GM21360 (cell line): ENCODE results near the gene MGRN1.
"Not testable (repeated sequence)": the region's sequence is repeated elsewhere in the genome, so short reads cannot be mapped to it uniquely, and the experiment has no call there.

Source experiments
- ATAC-seq: cut with Tn5 transposase; IDR thresholded peaks from one replicate; pipeline ENCODE4 v1.9.1; 2021; ENCODE audit warnings: mild to moderate bottlenecking, moderate library complexity; ENCODE audit not compliant: unreplicated experiment

The MGRN1 gene

GRCh38 chr16:4726616-4727015, 102.0 kb downstream of the MGRN1 start:
- ATAC-seq: no peak

GRCh38 chr16:4728676-4729075, 104.0 kb downstream of the MGRN1 start:
- ATAC-seq: no peak

- no peak for ATAC-seq
Observed at GRCh38 chr16:4729876-4730275, 105.2 kb downstream of the MGRN1 start.

DNA sequence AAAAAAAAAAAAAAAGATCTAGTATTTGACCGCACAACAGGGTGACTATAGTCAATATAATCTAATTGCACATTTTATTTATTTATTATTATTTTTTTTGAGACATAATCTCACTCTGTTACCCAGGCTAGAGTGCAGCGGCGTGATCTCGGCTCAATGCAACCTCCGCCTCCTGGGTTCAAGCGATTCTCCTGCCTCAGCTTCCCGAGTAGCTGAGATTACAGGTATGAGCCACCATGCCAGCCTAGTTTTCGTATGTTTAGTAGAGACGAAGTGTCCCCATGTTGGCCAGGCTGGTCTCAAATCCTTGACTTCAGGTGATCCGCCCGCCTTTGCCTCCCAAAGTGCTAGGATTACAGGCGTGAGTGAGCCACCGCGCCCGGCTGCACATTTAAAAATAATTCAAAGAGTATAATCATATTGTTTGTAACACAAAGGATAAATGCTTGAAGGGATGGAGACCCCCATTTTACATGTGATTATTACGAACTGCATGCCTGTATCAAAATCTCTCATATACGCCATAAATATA, 108.7 kb downstream of the MGRN1 start:
- no peak for ATAC-seq

DNA sequence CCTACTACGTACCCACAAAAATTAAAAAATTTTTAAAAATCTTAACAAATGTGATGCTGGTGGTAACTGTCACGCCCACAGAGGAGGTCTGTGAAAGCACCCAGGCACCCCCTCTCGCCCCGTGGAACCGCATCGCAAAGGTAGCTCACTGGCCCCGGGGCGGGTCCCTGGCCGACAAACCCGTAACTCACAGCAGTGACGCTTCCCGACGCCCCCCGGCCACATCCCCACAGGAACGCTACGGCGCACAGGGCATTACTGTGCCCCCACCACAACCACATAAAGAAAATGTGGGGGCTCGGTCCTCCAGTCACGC, 109.1 kb downstream of the MGRN1 start:
- ATAC-seq: no peak

- peak; percentile 62 for ATAC-seq
Observed at GRCh38 chr16:4734063-4734729, 109.6 kb downstream of the MGRN1 start, which contains the start of the genes ANKS3 and DNAAF8. Gene ANKS3 (minus strand): TSS chr16:4734271. CDS start chr16:4730149, 4,122 bp downstream. Gene DNAAF8 (plus strand): TSS chr16:4734537. CDS start chr16:4736515, 1,978 bp downstream.

GRCh38 chr16:4734730-4735535, 110.3 kb downstream of the MGRN1 start:
- ATAC-seq: peak; percentile 54

DNA sequence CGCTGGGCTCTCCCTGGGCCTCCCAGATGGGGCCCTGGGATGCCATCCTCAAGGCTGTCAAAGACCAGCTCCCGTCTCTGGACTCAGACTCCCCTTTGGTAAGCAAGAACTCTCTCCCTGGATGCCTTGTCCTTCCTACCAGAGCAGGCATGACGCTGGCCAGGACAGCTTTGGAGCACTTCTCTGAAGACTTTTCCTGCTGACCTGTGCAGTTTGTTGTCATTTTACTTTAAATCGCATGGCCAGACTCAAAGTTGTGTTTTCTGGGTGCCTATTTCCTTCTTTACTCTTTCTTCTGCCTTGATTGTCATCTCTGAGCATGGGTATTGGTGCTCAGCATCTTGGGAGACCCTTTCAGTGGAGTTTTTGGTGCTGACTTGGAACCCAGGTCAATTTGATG, 111.9 kb downstream of the MGRN1 start:
- ATAC-seq: no peak

DNA sequence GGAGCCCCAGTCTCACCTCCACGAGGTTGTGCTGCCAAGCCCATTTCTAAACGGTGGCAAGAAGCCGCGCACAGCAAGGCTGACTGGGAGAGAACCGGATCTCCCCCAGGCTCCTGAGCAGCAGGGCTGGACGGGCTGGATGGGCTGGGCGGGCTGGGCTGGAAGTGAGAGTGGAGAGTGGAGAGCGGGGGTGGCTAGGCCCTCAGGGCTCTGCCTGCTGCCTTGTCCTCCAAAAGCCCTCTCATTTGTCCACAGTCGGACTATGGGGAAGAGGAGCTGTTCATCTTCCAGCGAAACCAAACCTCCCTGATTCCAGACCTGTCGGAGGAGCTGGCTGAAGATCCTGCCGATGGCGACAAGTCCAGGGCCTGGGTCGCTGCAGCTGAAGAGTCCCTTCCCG, 112.9 kb downstream of the MGRN1 start:
- ATAC-seq: no peak

DNA sequence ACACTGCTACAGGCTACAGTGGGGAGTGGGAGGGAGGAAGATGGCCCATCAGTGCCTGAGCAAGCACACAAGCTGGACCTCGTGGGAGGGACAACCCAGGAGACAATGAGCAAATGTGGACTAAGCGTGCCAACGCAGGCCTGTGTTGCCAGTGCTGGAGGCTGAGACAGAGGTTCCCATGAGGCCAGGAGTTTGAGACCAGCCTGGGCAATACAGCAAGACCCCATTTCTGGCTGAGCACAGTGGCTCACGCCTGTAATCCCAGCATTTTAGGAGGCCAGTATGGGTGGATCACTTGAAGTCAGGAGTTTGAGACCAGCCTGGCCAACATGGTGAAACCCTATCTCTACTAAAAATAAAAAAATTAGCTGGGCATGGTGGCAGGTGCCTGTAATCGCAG, 113.7 kb downstream of the MGRN1 start:
- ATAC-seq: not testable (repeated sequence)
